GM12878 (cell line): ENCODE measurements around the gene AP4S1. TPM values are rescaled to one million over a fixed set of nuclear protein-coding genes. Genes with fewer than 3 reads are reported as not detected.
"Not testable (repeated sequence)": the region's sequence is repeated elsewhere in the genome, so short reads cannot be mapped to it uniquely, and the experiment has no call there.

ENCODE experiments used
- ATAC-seq: fragments of 200-7000 bp; cut with Tn5 transposase; 3 replicates; pipeline ENCODE4 v1.9.1; 2020; ENCODE audit warnings: mild to moderate bottlenecking, moderate library complexity
- BruUV-seq: library from RNA; stranded (reverse); fragments of 400-500 nt; replicated peaks from 2 replicates; lab custom pipeline; 2021; lab: Mats Ljungman, UMichigan
- CTCF ChIA-PET: fragments of 300-600 bp; sonication (Branson Sonifier 250); formaldehyde crosslinking; extraction: SDS; loops from one replicate; lab custom pipeline; 2021; ENCODE audit warnings: inconsistent platforms; lab: Yijun Ruan, JAX
- POLR2A ChIA-PET: fragments of 350-600 bp; formaldehyde crosslinking; extraction: SDS; loops from one replicate; lab custom pipeline; 2021; ENCODE audit warnings: inconsistent platforms; lab: Charles Lee
- RAD21 ChIA-PET: fragments of 300-600 bp; sonication (Branson Sonifier 250); formaldehyde crosslinking; loops from one replicate; lab custom pipeline; 2023; ENCODE audit warnings: antibody characterized with exemption; ENCODE audit not compliant: unreplicated experiment; lab: Charles Lee
- SMC1A ChIA-PET: fragments of 300-600 bp; sonication (Branson Sonifier 250); formaldehyde crosslinking; loops from one replicate; lab custom pipeline; 2023; ENCODE audit not compliant: unreplicated experiment, uncharacterized antibody; lab: Charles Lee
- DNase-seq: peaks from one replicate; pipeline ENCODE4 v3.0.0-alpha.2; 2011; ENCODE audit warnings: low read depth, low spot score
- FAIRE-seq: peaks from 3 replicates; lab custom pipeline; 2011; peaks lifted over from hg19 to GRCh38; lab: Jason Lieb, UNC
- H2AFZ ChIP-seq: 2 replicates; pipeline ENCODE4 v1.6.0; 2011; ENCODE audit warnings: low read depth, low read length, control low read depth; ENCODE audit not compliant: control insufficient read depth
- H3K27ac ChIP-seq: 2 replicates; pipeline ENCODE4 v1.5.1; 2011; ENCODE audit warnings: control low read depth; ENCODE audit not compliant: control insufficient read depth, insufficient read depth
- H3K27me3 ChIP-seq, 2 experiments: replicated peaks in 1 of 2; 2 replicates each; pipeline versions ENCODE4 v1.6.0 to v1.6.1; 2011; ENCODE audit warnings: low read length in 1 of 2; ENCODE audit not compliant: control insufficient read depth in 2 of 2, insufficient read depth in 2 of 2
- H3K36me3 ChIP-seq, 2 experiments: 2 replicates each; pipeline ENCODE4 v1.5.1; 2011; ENCODE audit warnings: low read length in 1 of 2; ENCODE audit not compliant: control insufficient read depth in 2 of 2, insufficient read depth in 2 of 2
- H3K4me1 ChIP-seq: 2 replicates; pipeline ENCODE4 v1.6.1; 2011; ENCODE audit warnings: mild to moderate bottlenecking, low read length, moderate library complexity, mixed read lengths; ENCODE audit not compliant: control insufficient read depth, insufficient read depth
- H3K4me2 ChIP-seq: 2 replicates; pipeline ENCODE4 v1.6.0; 2011; ENCODE audit warnings: control low read depth; ENCODE audit not compliant: control insufficient read depth, insufficient read depth
- H3K4me3 ChIP-seq: fragments of 200-600 bp; sonication (generic); 2 replicates; pipeline ENCODE4 v1.5.1; 2016
- H3K79me2 ChIP-seq: 2 replicates; pipeline ENCODE4 v1.6.0; 2011; ENCODE audit warnings: low read length; ENCODE audit not compliant: control insufficient read depth, insufficient read depth
- H3K9ac ChIP-seq: 2 replicates; pipeline ENCODE4 v1.8.0; 2011; ENCODE audit warnings: low read length, control low read depth, mixed read lengths; ENCODE audit not compliant: control insufficient read depth, insufficient read depth
- H3K9me3 ChIP-seq: replicated peaks from 3 replicates; pipeline ENCODE4 v1.5.1; 2011; ENCODE audit warnings: mild to moderate bottlenecking, low read length; ENCODE audit not compliant: control insufficient read depth, insufficient read depth
- H4K20me1 ChIP-seq: 2 replicates; pipeline ENCODE4 v1.6.0; 2011; ENCODE audit not compliant: control insufficient read depth, insufficient read depth
- ATF3 ChIP-seq: IDR thresholded peaks from 2 replicates; pipeline ENCODE4 v1.6.1; 2011; ENCODE audit warnings: low read depth, mild to moderate bottlenecking, low read length, moderate library complexity, borderline replicate concordance; ENCODE audit errors: extremely low read depth
- CREM ChIP-seq: IDR thresholded peaks from 2 replicates; pipeline ENCODE4 v1.6.1; 2014; ENCODE audit warnings: antibody characterized with exemption, low read depth
- CTCF ChIP-seq, 3 experiments: IDR thresholded peaks in 2 of 3; conservative IDR thresholded peaks in 1 of 3; 2 replicates each; pipeline ENCODE4 v1.5.1; 2011; ENCODE audit warnings: low read depth in 3 of 3, low read length in 3 of 3, mild to moderate bottlenecking in 3 of 3, control low read depth in 2 of 3, moderate library complexity in 2 of 3, inconsistent platforms in 1 of 3, mixed read lengths in 1 of 3; ENCODE audit not compliant: control insufficient read depth in 2 of 3, insufficient read depth in 1 of 3; ENCODE audit errors: extremely low read depth in 1 of 3
- GABPA ChIP-seq: IDR thresholded peaks from 2 replicates; pipeline ENCODE4 v1.6.1; 2014; ENCODE audit warnings: antibody characterized with exemption, low read depth, mild to moderate bottlenecking, inconsistent platforms
- GATAD2B ChIP-seq: fragments of 450-650 bp; conservative IDR thresholded peaks from 2 replicates; pipeline ENCODE4 v1.6.1; 2017; ENCODE audit warnings: low read depth, mild to moderate bottlenecking, moderate library complexity
- JUNB ChIP-seq: IDR thresholded peaks from 2 replicates; pipeline ENCODE4 v1.6.1; 2016; ENCODE audit warnings: antibody characterized with exemption, mild to moderate bottlenecking
- KAT2A ChIP-seq: conservative IDR thresholded peaks from 2 replicates; pipeline ENCODE4 v1.6.1; 2011; ENCODE audit warnings: low read depth, low read length; ENCODE audit not compliant: control insufficient read depth
- KLF5 ChIP-seq: fragments of 450-650 bp; IDR thresholded peaks from 2 replicates; pipeline ENCODE4 v1.6.1; 2014; ENCODE audit warnings: mild to moderate bottlenecking; ENCODE audit not compliant: partially characterized antibody
- MEF2A ChIP-seq: IDR thresholded peaks from 2 replicates; pipeline ENCODE4 v1.6.1; 2011; ENCODE audit warnings: low read depth, mild to moderate bottlenecking, low read length, moderate library complexity; ENCODE audit not compliant: insufficient read depth
- MTA3 ChIP-seq: IDR thresholded peaks from 2 replicates; pipeline ENCODE4 v1.6.1; 2012; ENCODE audit warnings: low read length, inconsistent platforms, borderline replicate concordance
- NFXL1 ChIP-seq: fragments of 450-650 bp; IDR thresholded peaks from 2 replicates; pipeline ENCODE4 v1.6.1; 2017; ENCODE audit warnings: antibody characterized with exemption, mild to moderate bottlenecking, borderline replicate concordance
- NR2C1 ChIP-seq: fragments of 450-650 bp; IDR thresholded peaks from 2 replicates; pipeline ENCODE4 v1.6.1; 2017; ENCODE audit warnings: antibody characterized with exemption, mild to moderate bottlenecking, moderate library complexity
- SREBF1 ChIP-seq: IDR thresholded peaks from 2 replicates; pipeline ENCODE4 v1.6.1; 2012; ENCODE audit warnings: mild to moderate bottlenecking, low read length
- WRNIP1 ChIP-seq: IDR thresholded peaks from 2 replicates; pipeline ENCODE4 v1.6.1; 2011; ENCODE audit warnings: low read depth, low read length, improper control_type of control experiment, borderline replicate concordance
- ZNF274 ChIP-seq: IDR thresholded peaks from one replicate; pipeline ENCODE4 v1.8.0; 2011; ENCODE audit not compliant: insufficient read length, insufficient read depth
- WGBS: methylation state at CpG from one replicate; pipeline ENCODE4 v1.1.6; 2016; ENCODE audit warnings: low lambda C conversion rate; ENCODE audit not compliant: insufficient replicate concordance, insufficient coverage; ENCODE audit errors: missing lambda C conversion rate; 5-methylcytosine and 5-hydroxymethylcytosine counted together
- in situ Hi-C: fragments of 300-500 bp; cut with MboI; formaldehyde crosslinking; loops from 9 replicates; pipeline ENCODE4 v1.14.3; 2018; ENCODE audit warnings: mixed read lengths
- intact Hi-C: fragments of 100-400 bp; cut with micrococcal nuclease; formaldehyde crosslinking; loops from one replicate; pipeline ENCODE4 v1.14.2; 2022; ENCODE audit not compliant: unreplicated experiment
- polyA plus RNA-seq, 11 experiments: library from polyadenylated mRNA; depleted of rRNA in 4 of 11; unstranded in 6 of 11; stranded (reverse) in 5 of 11; fragments of >200 nt; fragmentation: Nextera tagmentation in 4 of 11; fragmentation: Illumina TruSeq in 1 of 11; extraction: Ambion mirVana in 4 of 11; extraction: Trizol in 1 of 11; gene quantifications; 1 replicate in 1 of 11; 2 replicates in 10 of 11; pipeline versions ENCODE4 v1.2.1 to v1.2.3, GENCODE V29; 2011 to 2016; ENCODE audit warnings: inconsistent platforms in 2 of 11, missing spikeins in 2 of 11, low read depth in 1 of 11
- total RNA-seq, 4 experiments: library from RNA; depleted of rRNA in 3 of 4; stranded (reverse); fragments of >200 nt in 3 of 4; fragmentation: Illumina TruSeq in 1 of 4; extraction: Trizol in 1 of 4; gene quantifications; 2 replicates each; pipeline versions ENCODE4 v1.2.1 to v1.2.3, GENCODE V29; 2013 to 2021

AP4S1 gene
- total and polyA plus RNA-seq, 10 of the 15 experiments (the other 5 are each of a cell fraction or from before 2014, with no cell fraction given), result 3.6 to 9.0 (median 5.7) TPM

GRCh38 chr14:31084385-31084784, 58.9 kb downstream of the AP4S1 start (continued):
- TF ChIP-seq GATAD2B, result no peak
- no peak for TF ChIP-seq NFXL1
- no peak for TF ChIP-seq JUNB
- TF ChIP-seq SREBF1, result no peak
- no peak for TF ChIP-seq NR2C1
- no peak for TF ChIP-seq WRNIP1
- TF ChIP-seq GABPA, result no peak
- TF ChIP-seq CREM, result 0 out of 2 replicates have a peak, but pooled peaks have one; percentile 45
- TF ChIP-seq ZNF274, result no peak
- no peak for TF ChIP-seq MEF2A
- TF ChIP-seq MTA3, result no peak
- TF ChIP-seq CTCF (IDR thresholded peaks at IDR 0.05 in 2 of 3, conservative IDR thresholded peaks at IDR 0.05 in 1 of 3; ENCODE audit: control insufficient read depth in 2 of 3, extremely low read depth in 1 of 3, insufficient read depth in 1 of 3, low read depth in 3 of 3, low read length in 3 of 3), result peak in 2 of 3 experiments; percentile 12 to 15; a peak in 1 of 6 replicates

- CTCF ChIA-PET, result interaction anchor here (6.8 kb wide), 1 partner anchor 106 kb away, joined by 97 read pairs; no protein-coding TSS in a partner anchor
- in situ Hi-C loops, result no loop called here
- POLR2A ChIA-PET, result interaction anchor here (1.4 kb wide), 1 partner anchor 58 kb away, joined by 4 read pairs; no protein-coding TSS in a partner anchor
Measured at GRCh38 chr14:31085027-31085426, 59.6 kb downstream of the AP4S1 start.

GRCh38 chr14:31086466-31086865, 61.0 kb downstream of the AP4S1 start:
- H3K9me3 ChIP-seq, in situ Hi-C loops, H3K4me1 ChIP-seq, BruUV-seq, intact Hi-C loops, H3K4me2 ChIP-seq, H3K79me2 ChIP-seq, H3K9ac ChIP-seq, H3K4me3 ChIP-seq, H3K36me3 ChIP-seq, H3K27me3 ChIP-seq, H2AFZ ChIP-seq, FAIRE-seq, DNase-seq, H3K27ac ChIP-seq, H4K20me1 ChIP-seq, POLR2A ChIA-PET, ATAC-seq: not testable (repeated sequence)
- CTCF ChIA-PET, result interaction anchor here (0.8 to 6.8 kb wide), 5 partner anchors 48 to 257 kb away, joined by 3 to 97 read pairs (median 3); no protein-coding TSS in a partner anchor
- SMC1A ChIA-PET, result interaction anchor here (1.0 to 2.0 kb wide), 3 partner anchors 12 to 116 kb away, joined by 3 to 4 read pairs (median 3); no protein-coding TSS in a partner anchor
- RAD21 ChIA-PET, result interaction anchor here (0.8 to 1.1 kb wide), 2 partner anchors 94 to 105 kb away, joined by 3 read pairs; no protein-coding TSS in a partner anchor
- WGBS, result 78% methylated on average over 9 of the region's 9 CpGs

More at GRCh38 chr14:31085027-31085426, 59.6 kb downstream of the AP4S1 start:
- Histone ChIP-seq H3K27ac (no peak overlapping the region), H2AFZ (no peak overlapping the region), H3K4me3 (no peak overlapping the region), H3K9ac (no peak overlapping the region), H4K20me1 (no peaks in the 10 kb centered on the region), H3K36me3 (no peaks in the 10 kb centered on the region), H3K27me3 (no peaks in the 10 kb centered on the region), H3K9me3 (no peaks in the 10 kb centered on the region)
- intact Hi-C loops, result no loop called here
- FAIRE-seq, result no peak
- no TSS peak for BruUV-seq
- 60% methylated on average over 3 of the region's 3 CpGs for WGBS
- TF ChIP-seq ATF3 (no peak), KLF5 (no peak), KAT2A (no peak)
- TF ChIP-seq, all 136 proteins: peak for 0
- Histone ChIP-seq H3K79me2 (no peaks in the 10 kb centered on the region), H3K4me2 (no peak overlapping the region), H3K4me1 (no peaks in the 10 kb centered on the region)
- no peak for ATAC-seq
- SMC1A ChIA-PET, result interaction anchor here (3.5 kb wide), 1 partner anchor 108 kb away, joined by 34 read pairs; no protein-coding TSS in a partner anchor
- no peak for DNase-seq
- RAD21 ChIA-PET, result no interaction called here
